ENCODE data around the gene BRD9. TPM values are rescaled to one million over a fixed set of nuclear protein-coding genes. Genes with fewer than 3 reads are reported as not detected.

BRD9 gene
- total and polyA plus RNA-seq, 2 experiments from 2014 or later = 18.2 to 30.6 TPM

DNA sequence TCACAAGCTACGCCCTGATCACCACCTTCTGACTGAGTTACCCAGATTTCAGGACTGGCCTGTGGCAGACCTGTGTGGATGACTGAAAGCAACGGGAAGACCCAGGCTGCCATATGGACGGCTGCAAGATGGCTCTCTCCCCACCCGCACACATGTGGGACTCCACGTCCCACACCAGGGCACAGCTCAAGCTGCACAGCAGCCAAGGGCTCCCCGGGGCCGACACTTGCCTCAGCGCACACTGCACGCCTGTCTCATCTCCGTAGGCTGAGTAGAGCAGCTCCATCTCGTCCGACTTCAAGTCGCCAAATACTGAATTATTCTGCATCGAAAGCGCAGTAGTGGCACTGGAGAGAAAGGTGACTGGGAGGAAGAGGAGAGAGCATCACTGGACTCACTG lies 14.5 kb downstream of the BRD9 start:
- Histone ChIP-seq H3K79me2 (ENCODE audit: insufficient read depth) (peaks cover 30% of the 10 kb centered on the region), H2AFZ (no peak overlapping the region), H3K9me3 (ENCODE audit: low read depth) (no peaks in the 10 kb centered on the region), H3K4me1 (ENCODE audit: insufficient read depth) (no peaks in the 10 kb centered on the region), H3K27me3 (replicated peaks; ENCODE audit: insufficient read depth) (no peaks in the 10 kb centered on the region), H3K4me2 (ENCODE audit: unreplicated experiment) (no peak overlapping the region), H3F3A (ENCODE audit: insufficient read depth) (no peaks in the 10 kb centered on the region), H3K4me3 (no peak overlapping the region), H3K36me3 (ENCODE audit: low read depth) (peaks cover 6% of the 10 kb centered on the region; the same call in 1 of the 2 replicates), H4K20me1 (ENCODE audit: insufficient read depth) (peaks cover 4% of the 10 kb centered on the region; the same call in 1 of the 2 replicates), H3K9ac (no peak overlapping the region), H3K27ac (no peak overlapping the region), H3K9me2 (ENCODE audit: insufficient read depth) (no peaks in the 10 kb centered on the region)
- no peak for TF ChIP-seq EZH2 (IDR thresholded peaks at IDR 0.05; ENCODE audit: insufficient read depth, poor library complexity, severe bottlenecking)
- no peak for TF ChIP-seq EZH2phosphoT487 (IDR thresholded peaks at IDR 0.05; ENCODE audit: insufficient read depth, low read depth)
- WGBS, 2 experiments (ENCODE audit: low coverage in 1 of 2, low lambda C conversion rate in 2 of 2, missing lambda C conversion rate in 2 of 2) = 88 to 91% methylated on average over 14 to 15 of the region's 15 CpGs
- no peak for DNase-seq
- in situ Hi-C loops (cut with MboI) = no loop called here

DNA sequence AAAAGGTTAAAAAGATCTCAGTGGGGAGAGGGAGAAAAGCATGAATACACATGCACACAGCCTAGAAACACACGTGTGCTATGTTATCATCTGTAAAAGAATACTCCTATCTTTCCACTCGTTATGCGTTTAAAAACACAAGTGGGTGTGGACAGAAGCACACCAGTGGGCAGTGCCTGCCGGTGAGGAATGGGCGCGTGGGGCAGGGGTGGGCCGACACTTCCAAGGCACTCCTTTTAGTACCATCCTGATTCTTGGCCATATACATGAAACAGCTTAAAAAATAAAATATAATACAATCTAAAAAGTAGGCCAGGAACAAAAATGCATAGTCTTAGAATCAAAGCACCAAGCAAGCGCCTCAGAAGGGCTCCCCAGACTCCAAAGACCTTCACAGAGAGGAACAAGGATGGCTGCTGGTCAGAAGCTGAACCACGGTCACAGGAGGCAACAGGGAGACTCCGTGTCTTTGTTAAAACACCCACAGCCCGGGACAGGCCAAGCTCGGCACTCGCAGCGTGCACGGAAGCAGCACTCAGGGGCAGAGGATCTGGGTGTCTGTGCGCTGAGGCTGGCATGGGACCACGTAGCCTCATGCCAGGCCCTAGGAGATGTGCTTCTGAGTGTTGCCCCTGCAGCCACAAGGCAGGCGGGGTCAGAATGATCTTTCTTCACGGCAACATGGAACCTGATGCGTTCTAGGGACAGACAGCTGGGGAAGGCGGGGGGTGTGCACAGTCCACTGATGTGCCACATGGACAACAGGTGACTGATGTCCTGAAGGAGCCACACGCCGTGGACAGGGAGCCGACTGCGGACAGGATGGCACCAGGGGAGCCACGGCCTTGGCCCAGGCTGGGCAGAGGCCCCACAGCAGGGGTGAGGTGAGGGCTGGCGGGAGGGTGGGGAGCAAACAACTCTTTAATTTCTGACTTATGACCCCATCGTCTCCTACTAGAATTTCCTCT lies 15.9 kb downstream of the BRD9 start:
- no peak overlapping the region for H3K27ac ChIP-seq
- TF ChIP-seq EZH2phosphoT487 (IDR thresholded peaks at IDR 0.05; ENCODE audit: insufficient read depth, low read depth) = no peak
- TF ChIP-seq EZH2 (IDR thresholded peaks at IDR 0.05; ENCODE audit: insufficient read depth, poor library complexity, severe bottlenecking) = no peak
- peaks cover 15% of the 10 kb centered on the region for H3K79me2 ChIP-seq (ENCODE audit: insufficient read depth)
- no peak overlapping the region for H2AFZ ChIP-seq
- no peaks in the 10 kb centered on the region for H3K27me3 ChIP-seq (replicated peaks; ENCODE audit: insufficient read depth)
- H3K36me3 ChIP-seq (ENCODE audit: low read depth) = peaks cover 7% of the 10 kb centered on the region; the same call in 1 of the 2 replicates
- no peaks in the 10 kb centered on the region for H3K9me2 ChIP-seq (ENCODE audit: insufficient read depth)
- no peak overlapping the region for H3K4me3 ChIP-seq
- no peak overlapping the region for H3K9ac ChIP-seq
- H3K4me2 ChIP-seq (ENCODE audit: unreplicated experiment) = no peak overlapping the region
- no peaks in the 10 kb centered on the region for H3F3A ChIP-seq (ENCODE audit: insufficient read depth)
- H3K9me3 ChIP-seq (ENCODE audit: low read depth) = no peaks in the 10 kb centered on the region
- in situ Hi-C loops (cut with MboI) = no loop called here
- no peak for DNase-seq
- no peaks in the 10 kb centered on the region for H4K20me1 ChIP-seq (ENCODE audit: insufficient read depth)
- WGBS, 2 experiments (ENCODE audit: low coverage in 1 of 2, low lambda C conversion rate in 2 of 2, missing lambda C conversion rate in 2 of 2) = 94% methylated on average over 28 of the region's 28 CpGs
- H3K4me1 ChIP-seq (ENCODE audit: insufficient read depth) = no peaks in the 10 kb centered on the region

- no peak for TF ChIP-seq EZH2 (IDR thresholded peaks at IDR 0.05; ENCODE audit: insufficient read depth, poor library complexity, severe bottlenecking)
- TF ChIP-seq EZH2phosphoT487 (IDR thresholded peaks at IDR 0.05; ENCODE audit: insufficient read depth, low read depth) = no peak
- H4K20me1 ChIP-seq (ENCODE audit: insufficient read depth) = no peaks in the 10 kb centered on the region
- no peak overlapping the region for H3K4me2 ChIP-seq (ENCODE audit: unreplicated experiment)
- H3K27ac ChIP-seq = no peak overlapping the region
- no peaks in the 10 kb centered on the region for H3K9me2 ChIP-seq (ENCODE audit: insufficient read depth)
- H3K9ac ChIP-seq = no peak overlapping the region
- no peaks in the 10 kb centered on the region for H3F3A ChIP-seq (ENCODE audit: insufficient read depth)
- no peak overlapping the region for H2AFZ ChIP-seq
- H3K4me1 ChIP-seq (ENCODE audit: insufficient read depth) = no peaks in the 10 kb centered on the region
- H3K9me3 ChIP-seq (ENCODE audit: low read depth) = no peaks in the 10 kb centered on the region
- no peak for DNase-seq
- in situ Hi-C loops (cut with MboI) = no loop called here
- WGBS, 2 experiments (ENCODE audit: low coverage in 1 of 2, low lambda C conversion rate in 2 of 2, missing lambda C conversion rate in 2 of 2) = 92 to 97% methylated on average over 23 to 24 of the region's 24 CpGs
- no peak overlapping the region for H3K4me3 ChIP-seq
- no peaks in the 10 kb centered on the region for H3K27me3 ChIP-seq (replicated peaks; ENCODE audit: insufficient read depth)
- H3K36me3 ChIP-seq (ENCODE audit: low read depth) = peaks cover 15% of the 10 kb centered on the region; the same call in 1 of the 2 replicates
- peaks cover 11% of the 10 kb centered on the region for H3K79me2 ChIP-seq (ENCODE audit: insufficient read depth)
Observed at GRCh38 chr5:875931-876330, 16.7 kb downstream of the BRD9 start.

GRCh38 chr5:873328-873727 lies 19.3 kb downstream of the BRD9 start:
- in situ Hi-C loops (cut with MboI) = no loop called here
- Histone ChIP-seq H2AFZ (no peak overlapping the region), H3K4me3 (no peak overlapping the region), H3K4me2 (ENCODE audit: unreplicated experiment) (no peak overlapping the region), H3K27ac (no peak overlapping the region), H4K20me1 (ENCODE audit: insufficient read depth) (no peaks in the 10 kb centered on the region), H3K36me3 (ENCODE audit: low read depth) (peaks cover 30% of the 10 kb centered on the region), H3K27me3 (replicated peaks; ENCODE audit: insufficient read depth) (no peaks in the 10 kb centered on the region), H3K9me3 (ENCODE audit: low read depth) (no peaks in the 10 kb centered on the region), H3K9me2 (ENCODE audit: insufficient read depth) (no peaks in the 10 kb centered on the region), H3K9ac (no peak overlapping the region), H3K4me1 (ENCODE audit: insufficient read depth) (no peaks in the 10 kb centered on the region), H3K79me2 (ENCODE audit: insufficient read depth) (peaks cover 11% of the 10 kb centered on the region), H3F3A (ENCODE audit: insufficient read depth) (no peaks in the 10 kb centered on the region)
- DNase-seq = no peak
- 82 to 85% methylated on average over 8 of the region's 8 CpGs for WGBS, 2 experiments (ENCODE audit: low coverage in 1 of 2, low lambda C conversion rate in 2 of 2, missing lambda C conversion rate in 2 of 2)
- TF ChIP-seq EZH2 (IDR thresholded peaks at IDR 0.05; ENCODE audit: insufficient read depth, poor library complexity, severe bottlenecking) (no peak), EZH2phosphoT487 (IDR thresholded peaks at IDR 0.05; ENCODE audit: insufficient read depth, low read depth) (no peak)
